ENCODE measurements around the gene BCS1L.

Gene BCS1L

GRCh38 chr2:218658671-218659257 lies 719 bp upstream of the BCS1L start:
- Histone ChIP-seq H3K4me3 (replicated peaks; ENCODE audit: insufficient read depth, low read length) (peak overlapping the region; percentile 72), H3K27ac (replicated peaks) (peak overlapping the region; percentile 76), H3K27me3 (ENCODE audit: insufficient read depth, poor library complexity, severe bottlenecking) (no peaks in the 10 kb centered on the region)
- DNase-seq (ENCODE audit: low read depth in 1 of 2, low spot score in 1 of 2), result peak; percentile 33 to 58
- TF ChIP-seq REST (IDR thresholded peaks at IDR 0.05; ENCODE audit: insufficient replicate concordance, low read depth) (no peak), CTCF (IDR thresholded peaks at IDR 0.05; ENCODE audit: insufficient read depth, low read length) (peak; percentile 17)

- H3K27ac ChIP-seq (replicated peaks), result peak overlapping the region; percentile 76
- TF ChIP-seq POLR2AphosphoS5 (IDR thresholded peaks at IDR 0.05; ENCODE audit: low read depth) (no peak), GABPA (IDR thresholded peaks at IDR 0.05; ENCODE audit: low read depth) (no peak), REST (IDR thresholded peaks at IDR 0.05; ENCODE audit: insufficient replicate concordance, low read depth) (no peak), CTCF (IDR thresholded peaks at IDR 0.05; ENCODE audit: insufficient read depth, low read length) (no peak), SPI1 (IDR thresholded peaks at IDR 0.05; ENCODE audit: borderline replicate concordance, low read depth) (no peak)
- peak overlapping the region; percentile 72 for H3K4me3 ChIP-seq (replicated peaks; ENCODE audit: insufficient read depth, low read length)
- DNase-seq (ENCODE audit: low read depth in 1 of 2, low spot score in 1 of 2), result no peak
- H3K27me3 ChIP-seq (ENCODE audit: insufficient read depth, poor library complexity, severe bottlenecking), result no peaks in the 10 kb centered on the region
Observed at GRCh38 chr2:218659988-218660358, 490 bp downstream of the BCS1L start.

GRCh38 chr2:218662377-218662776 lies 2.9 kb downstream of the BCS1L start:
- Histone ChIP-seq H3K27me3 (ENCODE audit: insufficient read depth, poor library complexity, severe bottlenecking) (no peaks in the 10 kb centered on the region), H3K4me3 (replicated peaks; ENCODE audit: insufficient read depth, low read length) (no peak overlapping the region), H3K27ac (replicated peaks) (no peak overlapping the region)
- no peak for DNase-seq (ENCODE audit: low read depth in 1 of 2, low spot score in 1 of 2)
- TF ChIP-seq SPI1 (IDR thresholded peaks at IDR 0.05; ENCODE audit: borderline replicate concordance, low read depth) (no peak), CTCF (IDR thresholded peaks at IDR 0.05; ENCODE audit: insufficient read depth, low read length) (no peak), REST (IDR thresholded peaks at IDR 0.05; ENCODE audit: insufficient replicate concordance, low read depth) (no peak), POLR2AphosphoS5 (IDR thresholded peaks at IDR 0.05; ENCODE audit: low read depth) (no peak), GABPA (IDR thresholded peaks at IDR 0.05; ENCODE audit: low read depth) (no peak)

Data from HL-60 (cell line).